OCI-LY7 (cell line): ENCODE measurements around the gene ESRRG.

Experiments used
- EZH2phosphoT487 ChIP-seq: fragments of 200-600 bp; sonication (generic); IDR thresholded peaks from 2 replicates; pipeline ENCODE4 v1.6.1; 2018; ENCODE audit warnings: low read depth, borderline replicate concordance, mild to moderate bottlenecking, mixed run types, antibody characterized with exemption, low read length, moderate library complexity, mixed read lengths
- TF ChIP-seq, protein P1 (sequence below): fragments of 200-600 bp; sonication (generic); conservative IDR thresholded peaks from 2 replicates; pipeline ENCODE4 v1.5.1; 2014; ENCODE audit warnings: mild to moderate bottlenecking, antibody characterized with exemption, low read length, moderate library complexity, mixed read lengths

DNA sequence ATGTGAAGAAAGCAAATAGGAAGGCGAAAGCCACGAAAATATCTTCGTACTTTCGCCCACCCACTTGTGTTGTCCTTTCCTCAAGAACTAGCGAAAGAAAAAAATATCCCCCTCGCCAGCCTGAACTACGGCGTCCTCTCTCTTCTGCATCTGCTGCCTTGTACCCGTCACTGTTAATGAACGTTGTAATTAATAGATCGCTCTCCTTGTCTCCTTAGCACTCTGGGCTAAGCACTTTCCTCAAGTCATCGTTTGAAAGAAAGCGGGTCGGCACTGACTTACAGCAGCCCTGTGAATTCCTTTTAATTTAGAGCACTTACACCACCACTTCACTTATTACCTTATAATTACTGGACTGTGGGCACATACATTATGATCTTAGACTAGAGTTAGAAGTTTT is 44.1 kb downstream of the ESRRG start:
- TF ChIP-seq, protein P1, sequence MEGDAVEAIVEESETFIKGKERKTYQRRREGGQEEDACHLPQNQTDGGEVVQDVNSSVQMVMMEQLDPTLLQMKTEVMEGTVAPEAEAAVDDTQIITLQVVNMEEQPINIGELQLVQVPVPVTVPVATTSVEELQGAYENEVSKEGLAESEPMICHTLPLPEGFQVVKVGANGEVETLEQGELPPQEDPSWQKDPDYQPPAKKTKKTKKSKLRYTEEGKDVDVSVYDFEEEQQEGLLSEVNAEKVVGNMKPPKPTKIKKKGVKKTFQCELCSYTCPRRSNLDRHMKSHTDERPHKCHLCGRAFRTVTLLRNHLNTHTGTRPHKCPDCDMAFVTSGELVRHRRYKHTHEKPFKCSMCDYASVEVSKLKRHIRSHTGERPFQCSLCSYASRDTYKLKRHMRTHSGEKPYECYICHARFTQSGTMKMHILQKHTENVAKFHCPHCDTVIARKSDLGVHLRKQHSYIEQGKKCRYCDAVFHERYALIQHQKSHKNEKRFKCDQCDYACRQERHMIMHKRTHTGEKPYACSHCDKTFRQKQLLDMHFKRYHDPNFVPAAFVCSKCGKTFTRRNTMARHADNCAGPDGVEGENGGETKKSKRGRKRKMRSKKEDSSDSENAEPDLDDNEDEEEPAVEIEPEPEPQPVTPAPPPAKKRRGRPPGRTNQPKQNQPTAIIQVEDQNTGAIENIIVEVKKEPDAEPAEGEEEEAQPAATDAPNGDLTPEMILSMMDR: no peak
- no peak for TF ChIP-seq EZH2phosphoT487
